K562 (cell line): ENCODE data around the gene TNFRSF6B. TPM values are rescaled to one million over a fixed set of nuclear protein-coding genes. Genes with fewer than 3 reads are reported as not detected.

ENCODE experiments used
- ELF1 ChIP-seq: fragments of 200-800 bp; sonication (Bioruptor generic); IDR thresholded peaks from 2 replicates; pipeline ENCODE4 v1.6.1; 2016; ENCODE audit warnings: missing genetic modification characterization, missing compliant biosample characterization
- FOXK2 ChIP-seq, 2 experiments: fragments of 450-650 bp; IDR thresholded peaks in 1 of 2; conservative IDR thresholded peaks in 1 of 2; 2 replicates each; pipeline ENCODE4 v1.6.1; 2016; ENCODE audit warnings: low read depth in 2 of 2, mild to moderate bottlenecking in 1 of 2
- HMG20A ChIP-seq: fragments of 450-650 bp; formaldehyde crosslinking; conservative IDR thresholded peaks from 2 replicates; pipeline ENCODE4 v1.4.0; 2020; ENCODE audit warnings: mild to moderate bottlenecking, mixed read lengths
- PHB2 ChIP-seq: fragments of 450-650 bp; IDR thresholded peaks from 2 replicates; pipeline ENCODE4 v1.6.1; 2017; ENCODE audit warnings: low read depth
- PRMT5 ChIP-seq: sonication (generic); formaldehyde crosslinking; IDR thresholded peaks from 2 replicates; pipeline ENCODE4 v1.5.0; 2020; ENCODE audit warnings: missing genetic modification reagents
- SRSF7 ChIP-seq: fragments of 200-400 bp; formaldehyde crosslinking; optimal IDR thresholded peaks from 2 replicates; pipeline ENCODE3; 2017; ENCODE audit warnings: mild to moderate bottlenecking, low read depth, low read length
- THRAP3 ChIP-seq: fragments of 450-650 bp; IDR thresholded peaks from 2 replicates; pipeline ENCODE4 v1.6.1; 2016; ENCODE audit warnings: mild to moderate bottlenecking, inconsistent platforms, borderline replicate concordance
- XRCC5 ChIP-seq: fragments of 200-400 bp; formaldehyde crosslinking; IDR thresholded peaks from 2 replicates; pipeline ENCODE4 v1.6.1; 2017; ENCODE audit warnings: low read depth, mild to moderate bottlenecking, low read length
- polyA plus RNA-seq, 8 experiments: library from polyadenylated mRNA; depleted of rRNA in 4 of 8; stranded (reverse) in 5 of 8; unstranded in 3 of 8; fragments of >200 nt; fragmentation: Nextera tagmentation in 2 of 8; fragmentation: Illumina TruSeq in 1 of 8; extraction: Ambion mirVana in 2 of 8; extraction: Trizol in 1 of 8; gene quantifications; 2 replicates each; pipeline versions ENCODE4 v1.2.1 to v1.2.3, GENCODE V29; 2011 to 2014; ENCODE audit warnings: inconsistent platforms in 1 of 8, missing spikeins in 1 of 8
- total RNA-seq, 7 experiments: library from RNA; depleted of rRNA in 6 of 7; stranded (reverse); fragments of >200 nt in 6 of 7; fragmentation: Illumina TruSeq in 2 of 7; extraction: Trizol in 2 of 7; gene quantifications; 2 replicates each; pipeline versions ENCODE4 v1.2.1 to v1.2.3, GENCODE V29; 2011 to 2021; ENCODE audit warnings: low replicate concordance in 1 of 7
- TF ChIP-seq, protein P1 (sequence below), 2 experiments: fragments of 450-650 bp; IDR thresholded peaks; 2 replicates each; pipeline ENCODE4 v1.6.1; 2016; ENCODE audit warnings: mild to moderate bottlenecking in 2 of 2, borderline replicate concordance in 1 of 2, low read depth in 1 of 2, moderate library complexity in 1 of 2
- TF ChIP-seq, protein P2 (sequence below): IDR thresholded peaks from 3 replicates; pipeline ENCODE4 v1.6.1; 2011; ENCODE audit warnings: borderline replicate concordance, mild to moderate bottlenecking, moderate library complexity; ENCODE audit not compliant: insufficient read length; ENCODE audit errors: extremely low read depth
- TF ChIP-seq, protein P3 (sequence below): sonication (generic); formaldehyde crosslinking; IDR thresholded peaks from 2 replicates; pipeline ENCODE4 v1.9.0; 2022; ENCODE audit warnings: mild to moderate bottlenecking, missing genetic modification reagents
- TF ChIP-seq, protein P4 (sequence below): fragments of 450-650 bp; formaldehyde crosslinking; conservative IDR thresholded peaks from 2 replicates; pipeline ENCODE4 v1.4.0; 2022; ENCODE audit warnings: mild to moderate bottlenecking, missing genetic modification characterization
- TF ChIP-seq, protein P5 (sequence below): fragments of 450-650 bp; IDR thresholded peaks from 2 replicates; pipeline ENCODE4 v1.6.1; 2016; ENCODE audit warnings: missing biosample characterization, missing genetic modification characterization

The TNFRSF6B gene
- total and polyA plus RNA-seq, 9 of the 15 experiments (the other 6 are each of a cell fraction or from before 2014, with no cell fraction given) = 0.10 to 3.5 (median 0.32) TPM; not detected in 6

DNA sequence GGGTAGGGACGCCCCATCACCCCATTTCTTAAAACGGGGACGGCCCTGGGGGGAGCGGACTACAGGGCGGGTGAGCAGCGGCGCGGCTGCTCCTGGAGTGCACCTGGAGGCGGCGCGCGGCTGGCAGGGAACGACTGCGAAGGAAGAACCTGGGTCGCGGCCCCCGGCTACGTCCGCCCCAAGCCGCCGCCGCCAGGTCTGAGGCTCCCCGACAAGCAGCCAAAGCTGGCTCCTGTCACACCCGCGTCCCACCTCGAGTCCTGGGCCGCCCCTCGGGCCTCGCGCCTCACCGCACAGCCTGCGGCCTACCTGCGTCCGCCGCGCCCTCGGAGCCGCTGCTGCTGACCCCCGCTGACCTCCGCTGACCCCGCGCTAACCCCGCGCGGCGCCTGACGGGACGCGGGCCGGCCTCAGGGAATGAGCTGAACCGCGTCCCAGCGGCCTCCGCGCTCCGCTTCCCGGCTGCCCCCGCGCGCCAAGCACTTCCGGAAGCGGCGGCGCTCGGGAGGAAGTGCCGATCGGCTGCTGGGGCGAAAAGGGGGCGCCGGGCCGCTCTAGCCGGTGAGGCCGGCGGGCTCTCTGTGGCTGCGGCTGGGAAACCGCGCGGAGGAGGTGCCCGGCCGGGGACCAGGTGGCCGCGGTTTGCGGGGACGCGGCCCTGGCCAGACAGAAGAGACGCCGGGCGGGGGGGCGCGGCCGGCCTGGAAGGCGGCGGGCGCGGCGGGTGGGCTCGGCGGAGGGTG, 11.3 kb downstream of the TNFRSF6B start, which contains the start of the genes ARFRP1 and ZGPAT (continued):
- TF ChIP-seq, protein P1, sequence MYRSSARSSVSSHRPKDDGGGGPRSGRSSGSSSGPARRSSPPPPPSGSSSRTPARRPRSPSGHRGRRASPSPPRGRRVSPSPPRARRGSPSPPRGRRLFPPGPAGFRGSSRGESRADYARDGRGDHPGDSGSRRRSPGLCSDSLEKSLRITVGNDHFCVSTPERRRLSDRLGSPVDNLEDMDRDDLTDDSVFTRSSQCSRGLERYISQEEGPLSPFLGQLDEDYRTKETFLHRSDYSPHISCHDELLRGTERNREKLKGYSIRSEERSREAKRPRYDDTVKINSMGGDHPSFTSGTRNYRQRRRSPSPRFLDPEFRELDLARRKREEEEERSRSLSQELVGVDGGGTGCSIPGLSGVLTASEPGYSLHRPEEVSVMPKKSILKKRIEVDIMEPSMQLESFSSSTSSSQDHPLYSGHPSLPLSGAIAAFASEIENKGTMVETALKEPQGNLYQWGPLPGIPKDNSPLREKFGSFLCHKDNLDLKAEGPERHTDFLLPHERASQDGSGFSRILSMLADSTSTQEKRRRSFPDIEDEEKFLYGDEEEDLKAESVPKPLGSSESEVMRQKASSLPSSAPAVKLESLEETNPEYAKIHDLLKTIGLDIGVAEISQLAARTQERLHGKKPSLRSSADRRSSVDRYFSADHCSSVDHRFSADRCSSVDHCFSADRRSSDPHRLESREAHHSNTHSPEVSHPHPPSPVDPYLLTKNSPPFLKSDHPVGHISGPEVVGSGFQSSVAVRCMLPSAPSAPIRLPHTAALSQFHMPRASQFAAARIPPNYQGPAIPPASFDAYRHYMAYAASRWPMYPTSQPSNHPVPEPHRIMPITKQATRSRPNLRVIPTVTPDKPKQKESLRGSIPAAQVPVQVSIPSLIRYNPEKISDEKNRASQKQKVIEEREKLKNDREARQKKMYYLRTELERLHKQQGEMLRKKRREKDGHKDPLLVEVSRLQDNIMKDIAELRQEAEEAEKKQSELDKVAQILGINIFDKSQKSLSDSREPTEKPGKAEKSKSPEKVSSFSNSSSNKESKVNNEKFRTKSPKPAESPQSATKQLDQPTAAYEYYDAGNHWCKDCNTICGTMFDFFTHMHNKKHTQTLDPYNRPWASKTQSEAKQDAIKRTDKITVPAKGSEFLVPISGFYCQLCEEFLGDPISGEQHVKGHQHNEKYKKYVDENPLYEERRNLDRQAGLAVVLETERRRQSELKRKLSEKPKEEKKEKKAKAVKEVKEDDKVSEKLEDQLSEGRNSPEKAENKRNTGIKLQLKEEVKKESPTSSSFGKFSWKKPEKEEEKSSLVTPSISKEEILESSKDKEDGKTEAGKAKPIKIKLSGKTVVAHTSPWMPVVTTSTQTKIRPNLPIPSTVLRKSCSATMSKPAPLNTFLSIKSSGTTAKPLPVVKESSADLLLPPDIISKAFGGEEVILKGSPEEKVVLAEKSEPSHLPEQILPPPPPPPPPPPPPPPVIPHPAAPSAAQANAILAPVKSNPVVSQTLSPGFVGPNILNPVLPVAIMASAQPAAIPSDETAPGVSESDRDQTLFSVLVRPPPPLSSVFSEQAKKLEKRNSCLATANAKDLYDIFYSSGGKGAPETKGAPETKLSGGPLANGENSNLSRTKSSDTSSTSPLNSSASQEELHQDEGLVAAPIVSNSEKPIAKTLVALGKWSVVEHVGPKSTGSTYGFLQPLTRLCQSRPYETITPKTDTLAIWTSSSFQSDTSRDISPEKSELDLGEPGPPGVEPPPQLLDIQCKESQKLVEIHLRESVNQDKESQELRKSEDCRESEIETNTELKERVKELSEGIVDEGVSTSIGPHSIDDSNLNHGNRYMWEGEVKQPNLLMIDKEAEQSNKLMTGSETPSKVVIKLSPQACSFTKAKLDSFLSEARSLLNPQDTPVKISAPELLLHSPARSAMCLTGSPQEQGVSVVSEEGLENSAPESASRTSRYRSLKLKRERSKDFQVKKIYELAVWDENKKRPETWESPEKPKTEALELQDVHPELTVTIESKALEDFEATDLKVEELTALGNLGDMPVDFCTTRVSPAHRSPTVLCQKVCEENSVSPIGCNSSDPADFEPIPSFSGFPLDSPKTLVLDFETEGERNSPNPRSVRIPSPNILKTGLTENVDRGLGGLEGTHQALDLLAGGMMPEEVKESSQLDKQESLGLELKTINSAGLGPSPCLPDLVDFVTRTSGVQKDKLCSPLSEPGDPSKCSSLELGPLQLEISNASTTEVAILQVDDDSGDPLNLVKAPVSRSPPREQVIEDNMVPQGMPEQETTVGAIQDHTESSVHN (IDR thresholded peaks at IDR 0.05; ENCODE audit: borderline replicate concordance in 1 of 2, low read depth in 1 of 2) = no peak
- TF ChIP-seq PRMT5 (CRISPR knock-in tag) (no peak), HMG20A (CRISPR knock-in tag) (no peak), THRAP3 (no peak), XRCC5 (no peak), FOXK2 (conservative IDR thresholded peaks at IDR 0.05 in 1 of 2, IDR thresholded peaks at IDR 0.05 in 1 of 2; ENCODE audit: low read depth in 2 of 2) (no peak), SRSF7 (no peak), PHB2 (no peak), ELF1 (peak; percentile 96)
- TF ChIP-seq, protein P2, sequence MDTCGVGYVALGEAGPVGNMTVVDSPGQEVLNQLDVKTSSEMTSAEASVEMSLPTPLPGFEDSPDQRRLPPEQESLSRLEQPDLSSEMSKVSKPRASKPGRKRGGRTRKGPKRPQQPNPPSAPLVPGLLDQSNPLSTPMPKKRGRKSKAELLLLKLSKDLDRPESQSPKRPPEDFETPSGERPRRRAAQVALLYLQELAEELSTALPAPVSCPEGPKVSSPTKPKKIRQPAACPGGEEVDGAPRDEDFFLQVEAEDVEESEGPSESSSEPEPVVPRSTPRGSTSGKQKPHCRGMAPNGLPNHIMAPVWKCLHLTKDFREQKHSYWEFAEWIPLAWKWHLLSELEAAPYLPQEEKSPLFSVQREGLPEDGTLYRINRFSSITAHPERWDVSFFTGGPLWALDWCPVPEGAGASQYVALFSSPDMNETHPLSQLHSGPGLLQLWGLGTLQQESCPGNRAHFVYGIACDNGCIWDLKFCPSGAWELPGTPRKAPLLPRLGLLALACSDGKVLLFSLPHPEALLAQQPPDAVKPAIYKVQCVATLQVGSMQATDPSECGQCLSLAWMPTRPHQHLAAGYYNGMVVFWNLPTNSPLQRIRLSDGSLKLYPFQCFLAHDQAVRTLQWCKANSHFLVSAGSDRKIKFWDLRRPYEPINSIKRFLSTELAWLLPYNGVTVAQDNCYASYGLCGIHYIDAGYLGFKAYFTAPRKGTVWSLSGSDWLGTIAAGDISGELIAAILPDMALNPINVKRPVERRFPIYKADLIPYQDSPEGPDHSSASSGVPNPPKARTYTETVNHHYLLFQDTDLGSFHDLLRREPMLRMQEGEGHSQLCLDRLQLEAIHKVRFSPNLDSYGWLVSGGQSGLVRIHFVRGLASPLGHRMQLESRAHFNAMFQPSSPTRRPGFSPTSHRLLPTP = no peak
- TF ChIP-seq, protein P3, sequence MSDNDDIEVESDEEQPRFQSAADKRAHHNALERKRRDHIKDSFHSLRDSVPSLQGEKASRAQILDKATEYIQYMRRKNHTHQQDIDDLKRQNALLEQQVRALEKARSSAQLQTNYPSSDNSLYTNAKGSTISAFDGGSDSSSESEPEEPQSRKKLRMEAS (CRISPR knock-in tag) = peak; percentile 74
- TF ChIP-seq, protein P4, sequence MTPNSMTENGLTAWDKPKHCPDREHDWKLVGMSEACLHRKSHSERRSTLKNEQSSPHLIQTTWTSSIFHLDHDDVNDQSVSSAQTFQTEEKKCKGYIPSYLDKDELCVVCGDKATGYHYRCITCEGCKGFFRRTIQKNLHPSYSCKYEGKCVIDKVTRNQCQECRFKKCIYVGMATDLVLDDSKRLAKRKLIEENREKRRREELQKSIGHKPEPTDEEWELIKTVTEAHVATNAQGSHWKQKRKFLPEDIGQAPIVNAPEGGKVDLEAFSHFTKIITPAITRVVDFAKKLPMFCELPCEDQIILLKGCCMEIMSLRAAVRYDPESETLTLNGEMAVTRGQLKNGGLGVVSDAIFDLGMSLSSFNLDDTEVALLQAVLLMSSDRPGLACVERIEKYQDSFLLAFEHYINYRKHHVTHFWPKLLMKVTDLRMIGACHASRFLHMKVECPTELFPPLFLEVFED (CRISPR knock-in tag) = no peak
- TF ChIP-seq, protein P5, sequence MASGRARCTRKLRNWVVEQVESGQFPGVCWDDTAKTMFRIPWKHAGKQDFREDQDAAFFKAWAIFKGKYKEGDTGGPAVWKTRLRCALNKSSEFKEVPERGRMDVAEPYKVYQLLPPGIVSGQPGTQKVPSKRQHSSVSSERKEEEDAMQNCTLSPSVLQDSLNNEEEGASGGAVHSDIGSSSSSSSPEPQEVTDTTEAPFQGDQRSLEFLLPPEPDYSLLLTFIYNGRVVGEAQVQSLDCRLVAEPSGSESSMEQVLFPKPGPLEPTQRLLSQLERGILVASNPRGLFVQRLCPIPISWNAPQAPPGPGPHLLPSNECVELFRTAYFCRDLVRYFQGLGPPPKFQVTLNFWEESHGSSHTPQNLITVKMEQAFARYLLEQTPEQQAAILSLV (tag) = no peak
